OCI-LY7 (cell line): ENCODE data around the gene FAM181A. TPM values are rescaled to one million over a fixed set of nuclear protein-coding genes. Genes with fewer than 3 reads are reported as not detected.

Experiments
- BruUV-seq: library from RNA; stranded (reverse); fragments of 400-500 nt; replicated peaks from 2 replicates; lab custom pipeline; 2021; lab: Mats Ljungman, UMichigan
- CTCF ChIA-PET: fragments of 300-600 bp; sonication (Branson Sonifier 250); formaldehyde crosslinking; loops from one replicate; lab custom pipeline; 2022; ENCODE audit warnings: antibody characterized with exemption; ENCODE audit not compliant: unreplicated experiment; lab: Charles Lee
- POLR2A ChIA-PET: fragments of 300-600 bp; sonication (Branson Sonifier 250); formaldehyde crosslinking; loops from one replicate; lab custom pipeline; 2022; ENCODE audit warnings: antibody characterized with exemption; lab: Charles Lee
- DNase-seq: peaks from one replicate; pipeline ENCODE4 v3.0.0-alpha.2; 2015; ENCODE audit warnings: low spot score
- H2AFZ ChIP-seq: fragments of 200-600 bp; sonication (generic), shearing (Covaris generic); 2 replicates; pipeline ENCODE4 v1.6.1; 2014; ENCODE audit warnings: mild to moderate bottlenecking, antibody characterized with exemption, low read length, moderate library complexity
- H3K27ac ChIP-seq: fragments of 200-600 bp; sonication (generic); 2 replicates; pipeline ENCODE4 v1.5.1; 2014; ENCODE audit warnings: mixed run types, low read depth, mild to moderate bottlenecking, moderate library complexity, low read length, inconsistent platforms; ENCODE audit not compliant: poor library complexity, severe bottlenecking
- H3K36me3 ChIP-seq: fragments of 200-600 bp; sonication (generic); 2 replicates; pipeline ENCODE4 v1.6.1; 2014; ENCODE audit warnings: mild to moderate bottlenecking, antibody characterized with exemption, low read length, moderate library complexity, mixed read lengths; ENCODE audit not compliant: insufficient read depth
- H3K4me1 ChIP-seq: fragments of 200-600 bp; sonication (generic); 2 replicates; pipeline ENCODE4 v1.5.1; 2014; ENCODE audit warnings: mild to moderate bottlenecking, low read length; ENCODE audit not compliant: insufficient read depth, poor library complexity, severe bottlenecking
- H3K4me2 ChIP-seq: fragments of 200-600 bp; sonication (generic); 2 replicates; pipeline ENCODE4 v1.6.1; 2014; ENCODE audit warnings: mild to moderate bottlenecking, low read length
- H3K4me3 ChIP-seq: fragments of 200-600 bp; sonication (generic); 2 replicates; pipeline ENCODE4 v1.5.1; 2014; ENCODE audit warnings: mild to moderate bottlenecking, low read depth, low read length; ENCODE audit not compliant: poor library complexity, severe bottlenecking
- H3K79me2 ChIP-seq: fragments of 200-600 bp; sonication (generic); 2 replicates; pipeline ENCODE4 v1.6.1; 2016; ENCODE audit warnings: low read depth, mild to moderate bottlenecking, low read length, moderate library complexity, mixed read lengths; ENCODE audit not compliant: insufficient read depth
- H3K9me2 ChIP-seq: fragments of 200-600 bp; sonication (generic); 2 replicates; pipeline ENCODE4 v1.6.1; 2016; ENCODE audit warnings: mild to moderate bottlenecking, low read length, mixed read lengths; ENCODE audit not compliant: insufficient read depth
- H3K9me3 ChIP-seq: fragments of 200-600 bp; sonication (generic); 2 replicates; pipeline ENCODE4 v1.6.1; 2014; ENCODE audit warnings: mild to moderate bottlenecking, mixed run types, low read length, mixed read lengths
- H4K20me1 ChIP-seq: fragments of 200-600 bp; sonication (generic); 2 replicates; pipeline ENCODE4 v1.6.1; 2014; ENCODE audit warnings: mild to moderate bottlenecking, antibody characterized with exemption, low read length, moderate library complexity, mixed read lengths; ENCODE audit not compliant: insufficient read depth
- CTCF ChIP-seq: fragments of 200-600 bp; sonication (generic); conservative IDR thresholded peaks from 2 replicates; pipeline ENCODE4 v1.5.1; 2014; ENCODE audit warnings: mild to moderate bottlenecking, antibody characterized with exemption, low read length, moderate library complexity, mixed read lengths
- EZH2phosphoT487 ChIP-seq: fragments of 200-600 bp; sonication (generic); IDR thresholded peaks from 2 replicates; pipeline ENCODE4 v1.6.1; 2018; ENCODE audit warnings: low read depth, borderline replicate concordance, mild to moderate bottlenecking, mixed run types, antibody characterized with exemption, low read length, moderate library complexity, mixed read lengths
- intact Hi-C: fragments of 100-400 bp; cut with micrococcal nuclease; formaldehyde crosslinking; loops from one replicate; pipeline ENCODE4 v1.10.0; 2022; ENCODE audit not compliant: unreplicated experiment
- total RNA-seq, 2 experiments: library from RNA; depleted of rRNA in 1 of 2; stranded (reverse); fragments of >200 nt in 1 of 2; shearing (Covaris generic) in 1 of 2; gene quantifications; 2 replicates each; pipeline ENCODE4 v1.2.3, GENCODE V29; 2014 to 2022

FAM181A gene
- total RNA-seq, 2 experiments from 2014 or later = not detected

GRCh38 chr14:93944348-93945069 is 17.4 kb downstream of the FAM181A start:
- H2AFZ ChIP-seq = no peak overlapping the region
- H4K20me1 ChIP-seq = no peaks in the 10 kb centered on the region
- POLR2A ChIA-PET = no interaction called here
- no peak overlapping the region for H3K4me3 ChIP-seq
- no TSS peak for BruUV-seq
- H3K79me2 ChIP-seq = no peaks in the 10 kb centered on the region
- TF ChIP-seq EZH2phosphoT487 = no peak
- TF ChIP-seq CTCF = no peak
- no peaks in the 10 kb centered on the region for H3K9me3 ChIP-seq
- H3K27ac ChIP-seq = no peak overlapping the region
- CTCF ChIA-PET = no interaction called here
- intact Hi-C loops = no loop called here
- H3K9me2 ChIP-seq = no peaks in the 10 kb centered on the region
- H3K4me2 ChIP-seq = no peak overlapping the region
- DNase-seq = no peak
- H3K36me3 ChIP-seq = peaks cover 28% of the 10 kb centered on the region; the same call in 1 of the 2 replicates
- peaks cover 6% of the 10 kb centered on the region for H3K4me1 ChIP-seq

GRCh38 chr14:93945070-93945399 is 17.9 kb downstream of the FAM181A start:
- H2AFZ ChIP-seq = no peak overlapping the region
- no peaks in the 10 kb centered on the region for H4K20me1 ChIP-seq
- no peak for DNase-seq
- no TSS peak for BruUV-seq
- ChIA-PET POLR2A (interaction anchor here (0.6 kb wide), 1 partner anchor 654 kb away, joined by 3 read pairs; no protein-coding TSS in a partner anchor), CTCF (no interaction called here)
- H3K4me2 ChIP-seq = no peak overlapping the region
- H3K36me3 ChIP-seq = peaks cover 28% of the 10 kb centered on the region; the same call in 1 of the 2 replicates
- H3K79me2 ChIP-seq = no peaks in the 10 kb centered on the region
- no peaks in the 10 kb centered on the region for H3K9me3 ChIP-seq
- no peak overlapping the region for H3K27ac ChIP-seq
- H3K4me3 ChIP-seq = no peak overlapping the region
- intact Hi-C loops = no loop called here
- H3K4me1 ChIP-seq = peaks cover 2% of the 10 kb centered on the region
- H3K9me2 ChIP-seq = no peaks in the 10 kb centered on the region
- TF ChIP-seq CTCF (no peak), EZH2phosphoT487 (no peak)

- POLR2A ChIA-PET = interaction anchor here (0.7 to 1.4 kb wide), 3 partner anchors 22 to 65 kb away, joined by 3 to 5 read pairs (median 3); no protein-coding TSS in a partner anchor
- H3K4me2 ChIP-seq = no peak overlapping the region
- H3K27ac ChIP-seq = no peak overlapping the region
- H3K4me1 ChIP-seq = no peaks in the 10 kb centered on the region
- H3K9me2 ChIP-seq = no peaks in the 10 kb centered on the region
- CTCF ChIA-PET = no interaction called here
- DNase-seq = no peak
- no peaks in the 10 kb centered on the region for H3K9me3 ChIP-seq
- H3K4me3 ChIP-seq = no peak overlapping the region
- H3K79me2 ChIP-seq = no peaks in the 10 kb centered on the region
- TF ChIP-seq EZH2phosphoT487 = no peak
- TF ChIP-seq CTCF = no peak
- no peak overlapping the region for H2AFZ ChIP-seq
- intact Hi-C loops = no loop called here
- no peaks in the 10 kb centered on the region for H4K20me1 ChIP-seq
- no TSS peak for BruUV-seq
- peaks cover 24% of the 10 kb centered on the region; the same call in 1 of the 2 replicates for H3K36me3 ChIP-seq
These were observed 19.0 kb downstream of the FAM181A start for GRCh38 chr14:93946104-93946503.
